Panc1 (cell line): ENCODE results near the gene ADGRF1. TPM values are rescaled to one million over a fixed set of nuclear protein-coding genes. Genes with fewer than 3 reads are reported as not detected.

Experiments used
- ATAC-seq: fragments of 200-7000 bp; cut with Tn5 transposase; 2 replicates; pipeline ENCODE4 v1.9.1; 2020; ENCODE audit warnings: mild to moderate bottlenecking, moderate library complexity
- BruUV-seq: library from RNA; stranded (reverse); fragments of 400-500 nt; replicated peaks from 2 replicates; lab custom pipeline; 2021; lab: Mats Ljungman, UMichigan
- CTCF ChIA-PET: fragments of 300-600 bp; sonication (Branson Sonifier 250); formaldehyde crosslinking; loops from one replicate; lab custom pipeline; 2022; ENCODE audit warnings: antibody characterized with exemption; lab: Charles Lee
- POLR2A ChIA-PET: fragments of 300-600 bp; sonication (Branson Sonifier 250); formaldehyde crosslinking; loops from one replicate; lab custom pipeline; 2022; ENCODE audit warnings: antibody characterized with exemption; lab: Charles Lee
- DNase-seq: peaks from one replicate; pipeline ENCODE4 v3.0.0-alpha.2; 2010; ENCODE audit warnings: low read depth, low spot score
- H3K27ac ChIP-seq: 2 replicates; pipeline ENCODE4 v1.5.1; 2011; ENCODE audit warnings: mild to moderate bottlenecking, low read length, inconsistent platforms
- H3K27me3 ChIP-seq: fragments of 200-500 bp; sonication (Bioruptor generic); 2 replicates; pipeline ENCODE4 v1.6.0; 2014; ENCODE audit warnings: low read length, inconsistent platforms; ENCODE audit not compliant: control insufficient read depth, insufficient read depth
- H3K36me3 ChIP-seq: fragments of 200-500 bp; sonication (Bioruptor generic); 2 replicates; pipeline ENCODE4 v1.5.1; 2014; ENCODE audit warnings: inconsistent platforms, mild to moderate bottlenecking, low read length, moderate library complexity; ENCODE audit not compliant: control insufficient read depth, insufficient read depth
- H3K4me1 ChIP-seq: 2 replicates; pipeline ENCODE4 v1.5.1; 2011; ENCODE audit warnings: inconsistent platforms, mild to moderate bottlenecking, low read length, moderate library complexity; ENCODE audit not compliant: control insufficient read depth, insufficient read depth
- H3K4me3 ChIP-seq, 2 experiments: 2 replicates each; pipeline ENCODE4 v1.5.1; 2011 to 2012; ENCODE audit warnings: low read depth in 2 of 2, low read length in 2 of 2, mild to moderate bottlenecking in 2 of 2, inconsistent platforms in 1 of 2, moderate library complexity in 1 of 2
- H3K9me3 ChIP-seq: fragments of 200-500 bp; sonication (Bioruptor generic); 2 replicates; pipeline ENCODE4 v1.5.1; 2014; ENCODE audit warnings: low read depth, mild to moderate bottlenecking, inconsistent platforms, low read length, moderate library complexity; ENCODE audit not compliant: control insufficient read depth, insufficient read depth
- POLR2AphosphoS5 ChIP-seq: IDR thresholded peaks from 2 replicates; pipeline ENCODE4 v1.6.1; 2012; ENCODE audit warnings: mild to moderate bottlenecking, low read depth, low read length, moderate library complexity
- SIN3A ChIP-seq: IDR thresholded peaks from 2 replicates; pipeline ENCODE4 v1.6.1; 2012; ENCODE audit warnings: low read depth, mild to moderate bottlenecking, low read length, moderate library complexity, borderline replicate concordance; ENCODE audit not compliant: insufficient read depth
- TCF7L2 ChIP-seq: IDR thresholded peaks from 2 replicates; pipeline ENCODE4 v1.6.1; 2011; ENCODE audit warnings: mild to moderate bottlenecking, low read depth, low read length, inconsistent platforms
- in situ Hi-C: cut with HindIII; loops from 2 replicates; pipeline ENCODE4 v1.10.0; 2016; ENCODE audit warnings: low sequenced_read_pairs, low pct_unique_long_range_greater_than_20kb
- intact Hi-C: fragments of 100-400 bp; cut with micrococcal nuclease; formaldehyde crosslinking; loops from one replicate; pipeline ENCODE4 v1.10.0; 2022; ENCODE audit not compliant: unreplicated experiment
- total RNA-seq: library from RNA; stranded (reverse); gene quantifications from one replicate; pipeline ENCODE4 v1.2.1, GENCODE V29; 2021; ENCODE audit not compliant: unreplicated experiment
- TF ChIP-seq, protein P1 (sequence below), 2 experiments: IDR thresholded peaks; 2 replicates each; pipeline ENCODE4 v1.6.1; 2011 to 2012; ENCODE audit warnings: low read depth in 2 of 2, control low read depth in 1 of 2, low read length in 1 of 2, mild to moderate bottlenecking in 1 of 2, moderate library complexity in 1 of 2; ENCODE audit not compliant: insufficient read depth in 1 of 2
- TF ChIP-seq, protein P2 (sequence below): fragments of 450-650 bp; IDR thresholded peaks from 2 replicates; pipeline ENCODE4 v1.5.1; 2017; ENCODE audit warnings: mild to moderate bottlenecking

The ADGRF1 gene
- total RNA-seq, 1 experiment from 2014 or later, result 0.95 TPM

GRCh38 chr6:47029865-47030561 is 12.1 kb downstream of the ADGRF1 start:
- no peak for DNase-seq
- intact Hi-C loops, result no loop called here
- H3K27me3 ChIP-seq, result no peaks in the 10 kb centered on the region; the same call in 1 of the 2 replicates
- no peak for ATAC-seq
- TF ChIP-seq POLR2AphosphoS5 (no peak), SIN3A (no peak), TCF7L2 (no peak)
- TF ChIP-seq, protein P1, sequence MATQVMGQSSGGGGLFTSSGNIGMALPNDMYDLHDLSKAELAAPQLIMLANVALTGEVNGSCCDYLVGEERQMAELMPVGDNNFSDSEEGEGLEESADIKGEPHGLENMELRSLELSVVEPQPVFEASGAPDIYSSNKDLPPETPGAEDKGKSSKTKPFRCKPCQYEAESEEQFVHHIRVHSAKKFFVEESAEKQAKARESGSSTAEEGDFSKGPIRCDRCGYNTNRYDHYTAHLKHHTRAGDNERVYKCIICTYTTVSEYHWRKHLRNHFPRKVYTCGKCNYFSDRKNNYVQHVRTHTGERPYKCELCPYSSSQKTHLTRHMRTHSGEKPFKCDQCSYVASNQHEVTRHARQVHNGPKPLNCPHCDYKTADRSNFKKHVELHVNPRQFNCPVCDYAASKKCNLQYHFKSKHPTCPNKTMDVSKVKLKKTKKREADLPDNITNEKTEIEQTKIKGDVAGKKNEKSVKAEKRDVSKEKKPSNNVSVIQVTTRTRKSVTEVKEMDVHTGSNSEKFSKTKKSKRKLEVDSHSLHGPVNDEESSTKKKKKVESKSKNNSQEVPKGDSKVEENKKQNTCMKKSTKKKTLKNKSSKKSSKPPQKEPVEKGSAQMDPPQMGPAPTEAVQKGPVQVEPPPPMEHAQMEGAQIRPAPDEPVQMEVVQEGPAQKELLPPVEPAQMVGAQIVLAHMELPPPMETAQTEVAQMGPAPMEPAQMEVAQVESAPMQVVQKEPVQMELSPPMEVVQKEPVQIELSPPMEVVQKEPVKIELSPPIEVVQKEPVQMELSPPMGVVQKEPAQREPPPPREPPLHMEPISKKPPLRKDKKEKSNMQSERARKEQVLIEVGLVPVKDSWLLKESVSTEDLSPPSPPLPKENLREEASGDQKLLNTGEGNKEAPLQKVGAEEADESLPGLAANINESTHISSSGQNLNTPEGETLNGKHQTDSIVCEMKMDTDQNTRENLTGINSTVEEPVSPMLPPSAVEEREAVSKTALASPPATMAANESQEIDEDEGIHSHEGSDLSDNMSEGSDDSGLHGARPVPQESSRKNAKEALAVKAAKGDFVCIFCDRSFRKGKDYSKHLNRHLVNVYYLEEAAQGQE (IDR thresholded peaks at IDR 0.05; ENCODE audit: insufficient read depth in 1 of 2, low read depth in 2 of 2, low read length in 1 of 2), result no peak
- TF ChIP-seq, protein P2, sequence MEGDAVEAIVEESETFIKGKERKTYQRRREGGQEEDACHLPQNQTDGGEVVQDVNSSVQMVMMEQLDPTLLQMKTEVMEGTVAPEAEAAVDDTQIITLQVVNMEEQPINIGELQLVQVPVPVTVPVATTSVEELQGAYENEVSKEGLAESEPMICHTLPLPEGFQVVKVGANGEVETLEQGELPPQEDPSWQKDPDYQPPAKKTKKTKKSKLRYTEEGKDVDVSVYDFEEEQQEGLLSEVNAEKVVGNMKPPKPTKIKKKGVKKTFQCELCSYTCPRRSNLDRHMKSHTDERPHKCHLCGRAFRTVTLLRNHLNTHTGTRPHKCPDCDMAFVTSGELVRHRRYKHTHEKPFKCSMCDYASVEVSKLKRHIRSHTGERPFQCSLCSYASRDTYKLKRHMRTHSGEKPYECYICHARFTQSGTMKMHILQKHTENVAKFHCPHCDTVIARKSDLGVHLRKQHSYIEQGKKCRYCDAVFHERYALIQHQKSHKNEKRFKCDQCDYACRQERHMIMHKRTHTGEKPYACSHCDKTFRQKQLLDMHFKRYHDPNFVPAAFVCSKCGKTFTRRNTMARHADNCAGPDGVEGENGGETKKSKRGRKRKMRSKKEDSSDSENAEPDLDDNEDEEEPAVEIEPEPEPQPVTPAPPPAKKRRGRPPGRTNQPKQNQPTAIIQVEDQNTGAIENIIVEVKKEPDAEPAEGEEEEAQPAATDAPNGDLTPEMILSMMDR, result no peak
- no peak overlapping the region for H3K4me3 ChIP-seq
- no peak overlapping the region for H3K27ac ChIP-seq
- no peaks in the 10 kb centered on the region for H3K9me3 ChIP-seq
- CTCF ChIA-PET, result no interaction called here
- in situ Hi-C loops, result no loop called here
- POLR2A ChIA-PET, result no interaction called here
- BruUV-seq, result no TSS peak
- H3K4me1 ChIP-seq, result no peaks in the 10 kb centered on the region
- H3K36me3 ChIP-seq, result no peaks in the 10 kb centered on the region

- in situ Hi-C loops (no loop called here), intact Hi-C loops (no loop called here)
- CTCF ChIA-PET, result no interaction called here
- no peaks in the 10 kb centered on the region for H3K4me1 ChIP-seq
- no TSS peak for BruUV-seq
- peak overlapping the region; percentile 54; the same call in 1 of the 2 replicates for H3K27ac ChIP-seq
- H3K4me3 ChIP-seq, result peak overlapping the region; percentile 5 to 40; a peak in 2 of 4 replicates
- TF ChIP-seq POLR2AphosphoS5 (no peak), SIN3A (no peak), TCF7L2 (no peak)
- TF ChIP-seq, protein P1 (IDR thresholded peaks at IDR 0.05; ENCODE audit: insufficient read depth in 1 of 2, low read depth in 2 of 2, low read length in 1 of 2), result no peak
- TF ChIP-seq, protein P2, result no peak
- no peaks in the 10 kb centered on the region for H3K27me3 ChIP-seq
- H3K36me3 ChIP-seq, result no peaks in the 10 kb centered on the region
- H3K9me3 ChIP-seq, result no peaks in the 10 kb centered on the region
- DNase-seq, result no peak
- POLR2A ChIA-PET, result no interaction called here
- 0 out of 2 replicates have a peak, but pooled peaks have one; percentile 23 for ATAC-seq
Measured at GRCh38 chr6:47028835-47029360, 13.2 kb downstream of the ADGRF1 start.
